ENCODE measurements around the gene FOCAD.

Gene FOCAD

DNA sequence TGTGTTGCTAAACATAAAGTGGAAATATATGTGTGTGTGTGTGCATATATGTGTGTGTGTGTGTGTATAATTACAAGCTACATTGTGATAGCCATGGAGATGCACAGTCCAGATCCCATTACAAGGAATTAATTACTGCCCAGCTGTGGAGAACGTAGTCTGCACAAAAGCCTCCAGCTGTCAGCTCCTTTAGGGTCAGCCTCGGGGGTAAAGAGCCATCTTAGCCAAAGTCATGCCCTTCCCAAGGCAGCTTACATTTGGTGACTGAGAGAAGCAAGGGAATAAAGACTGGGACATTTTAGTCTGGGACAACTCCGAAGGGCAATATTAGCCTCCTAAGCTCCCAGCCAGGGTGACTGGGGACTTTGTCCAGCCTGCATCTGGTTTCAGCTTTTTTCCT lies 21.9 kb upstream of the FOCAD start (continued):
- TF ChIP-seq, protein P1, sequence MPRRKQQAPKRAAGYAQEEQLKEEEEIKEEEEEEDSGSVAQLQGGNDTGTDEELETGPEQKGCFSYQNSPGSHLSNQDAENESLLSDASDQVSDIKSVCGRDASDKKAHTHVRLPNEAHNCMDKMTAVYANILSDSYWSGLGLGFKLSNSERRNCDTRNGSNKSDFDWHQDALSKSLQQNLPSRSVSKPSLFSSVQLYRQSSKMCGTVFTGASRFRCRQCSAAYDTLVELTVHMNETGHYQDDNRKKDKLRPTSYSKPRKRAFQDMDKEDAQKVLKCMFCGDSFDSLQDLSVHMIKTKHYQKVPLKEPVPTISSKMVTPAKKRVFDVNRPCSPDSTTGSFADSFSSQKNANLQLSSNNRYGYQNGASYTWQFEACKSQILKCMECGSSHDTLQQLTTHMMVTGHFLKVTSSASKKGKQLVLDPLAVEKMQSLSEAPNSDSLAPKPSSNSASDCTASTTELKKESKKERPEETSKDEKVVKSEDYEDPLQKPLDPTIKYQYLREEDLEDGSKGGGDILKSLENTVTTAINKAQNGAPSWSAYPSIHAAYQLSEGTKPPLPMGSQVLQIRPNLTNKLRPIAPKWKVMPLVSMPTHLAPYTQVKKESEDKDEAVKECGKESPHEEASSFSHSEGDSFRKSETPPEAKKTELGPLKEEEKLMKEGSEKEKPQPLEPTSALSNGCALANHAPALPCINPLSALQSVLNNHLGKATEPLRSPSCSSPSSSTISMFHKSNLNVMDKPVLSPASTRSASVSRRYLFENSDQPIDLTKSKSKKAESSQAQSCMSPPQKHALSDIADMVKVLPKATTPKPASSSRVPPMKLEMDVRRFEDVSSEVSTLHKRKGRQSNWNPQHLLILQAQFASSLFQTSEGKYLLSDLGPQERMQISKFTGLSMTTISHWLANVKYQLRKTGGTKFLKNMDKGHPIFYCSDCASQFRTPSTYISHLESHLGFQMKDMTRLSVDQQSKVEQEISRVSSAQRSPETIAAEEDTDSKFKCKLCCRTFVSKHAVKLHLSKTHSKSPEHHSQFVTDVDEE (CRISPR knock-in tag; IDR thresholded peaks at IDR 0.05): no peak
- TF ChIP-seq ARNTL (CRISPR knock-in tag; IDR thresholded peaks at IDR 0.05; ENCODE audit: borderline replicate concordance, low read depth): no peak
- TF ChIP-seq ZNF8 (CRISPR knock-in tag; IDR thresholded peaks at IDR 0.05): no peak
- no peak for TF ChIP-seq ISL1 (CRISPR knock-in tag; IDR thresholded peaks at IDR 0.05)
- TF ChIP-seq ESRRG (CRISPR knock-in tag; IDR thresholded peaks at IDR 0.05): no peak

DNA sequence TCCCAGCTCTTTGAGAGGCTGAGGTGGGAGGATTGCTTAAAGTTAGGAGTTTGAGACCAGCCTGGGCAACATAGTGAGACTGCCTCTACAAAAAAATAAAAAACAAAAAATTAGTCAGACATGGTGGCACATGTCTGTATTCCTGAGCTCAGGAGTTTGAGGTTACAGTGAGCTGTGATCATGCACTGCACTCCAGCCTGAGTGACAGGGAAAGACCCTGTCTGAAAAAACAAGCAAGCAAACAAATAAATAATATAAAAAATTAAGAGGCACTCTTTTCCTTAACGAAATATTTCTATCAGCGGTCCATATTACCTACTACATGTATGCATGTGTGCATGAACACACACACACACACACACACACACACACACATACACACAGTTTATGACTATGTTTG lies 20.9 kb upstream of the FOCAD start:
- no peak for TF ChIP-seq ZNF565 (CRISPR knock-in tag; conservative IDR thresholded peaks at IDR 0.05; ENCODE audit: low read depth)
- no peak for TF ChIP-seq ZC3H10 (CRISPR knock-in tag; IDR thresholded peaks at IDR 0.05)
- no peak for TF ChIP-seq ESRRG (CRISPR knock-in tag; IDR thresholded peaks at IDR 0.05)
- TF ChIP-seq BACH2 (CRISPR knock-in tag; IDR thresholded peaks at IDR 0.05; ENCODE audit: borderline replicate concordance): no peak
- TF ChIP-seq, protein P2, sequence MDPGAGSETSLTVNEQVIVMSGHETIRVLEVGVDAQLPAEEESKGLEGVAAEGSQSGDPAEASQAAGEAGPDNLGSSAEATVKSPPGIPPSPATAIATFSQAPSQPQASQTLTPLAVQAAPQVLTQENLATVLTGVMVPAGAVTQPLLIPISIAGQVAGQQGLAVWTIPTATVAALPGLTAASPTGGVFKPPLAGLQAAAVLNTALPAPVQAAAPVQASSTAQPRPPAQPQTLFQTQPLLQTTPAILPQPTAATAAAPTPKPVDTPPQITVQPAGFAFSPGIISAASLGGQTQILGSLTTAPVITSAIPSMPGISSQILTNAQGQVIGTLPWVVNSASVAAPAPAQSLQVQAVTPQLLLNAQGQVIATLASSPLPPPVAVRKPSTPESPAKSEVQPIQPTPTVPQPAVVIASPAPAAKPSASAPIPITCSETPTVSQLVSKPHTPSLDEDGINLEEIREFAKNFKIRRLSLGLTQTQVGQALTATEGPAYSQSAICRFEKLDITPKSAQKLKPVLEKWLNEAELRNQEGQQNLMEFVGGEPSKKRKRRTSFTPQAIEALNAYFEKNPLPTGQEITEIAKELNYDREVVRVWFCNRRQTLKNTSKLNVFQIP (CRISPR knock-in tag; IDR thresholded peaks at IDR 0.05; ENCODE audit: borderline replicate concordance, low read depth): no peak
- TF ChIP-seq, protein P1 (CRISPR knock-in tag; IDR thresholded peaks at IDR 0.05): no peak
- TF ChIP-seq, protein P3, sequence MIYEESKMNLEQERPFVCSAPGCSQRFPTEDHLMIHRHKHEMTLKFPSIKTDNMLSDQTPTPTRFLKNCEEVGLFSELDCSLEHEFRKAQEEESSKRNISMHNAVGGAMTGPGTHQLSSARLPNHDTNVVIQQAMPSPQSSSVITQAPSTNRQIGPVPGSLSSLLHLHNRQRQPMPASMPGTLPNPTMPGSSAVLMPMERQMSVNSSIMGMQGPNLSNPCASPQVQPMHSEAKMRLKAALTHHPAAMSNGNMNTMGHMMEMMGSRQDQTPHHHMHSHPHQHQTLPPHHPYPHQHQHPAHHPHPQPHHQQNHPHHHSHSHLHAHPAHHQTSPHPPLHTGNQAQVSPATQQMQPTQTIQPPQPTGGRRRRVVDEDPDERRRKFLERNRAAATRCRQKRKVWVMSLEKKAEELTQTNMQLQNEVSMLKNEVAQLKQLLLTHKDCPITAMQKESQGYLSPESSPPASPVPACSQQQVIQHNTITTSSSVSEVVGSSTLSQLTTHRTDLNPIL (CRISPR knock-in tag; IDR thresholded peaks at IDR 0.05; ENCODE audit: low read depth): no peak
- TF ChIP-seq, protein P4, sequence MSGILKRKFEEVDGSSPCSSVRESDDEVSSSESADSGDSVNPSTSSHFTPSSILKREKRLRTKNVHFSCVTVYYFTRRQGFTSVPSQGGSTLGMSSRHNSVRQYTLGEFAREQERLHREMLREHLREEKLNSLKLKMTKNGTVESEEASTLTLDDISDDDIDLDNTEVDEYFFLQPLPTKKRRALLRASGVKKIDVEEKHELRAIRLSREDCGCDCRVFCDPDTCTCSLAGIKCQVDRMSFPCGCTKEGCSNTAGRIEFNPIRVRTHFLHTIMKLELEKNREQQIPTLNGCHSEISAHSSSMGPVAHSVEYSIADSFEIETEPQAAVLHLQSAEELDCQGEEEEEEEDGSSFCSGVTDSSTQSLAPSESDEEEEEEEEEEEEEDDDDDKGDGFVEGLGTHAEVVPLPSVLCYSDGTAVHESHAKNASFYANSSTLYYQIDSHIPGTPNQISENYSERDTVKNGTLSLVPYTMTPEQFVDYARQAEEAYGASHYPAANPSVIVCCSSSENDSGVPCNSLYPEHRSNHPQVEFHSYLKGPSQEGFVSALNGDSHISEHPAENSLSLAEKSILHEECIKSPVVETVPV (CRISPR knock-in tag; IDR thresholded peaks at IDR 0.05): no peak
- no peak for TF ChIP-seq TOX (CRISPR knock-in tag; IDR thresholded peaks at IDR 0.05; ENCODE audit: borderline replicate concordance)
- TF ChIP-seq TCF4 (CRISPR knock-in tag; IDR thresholded peaks at IDR 0.05; ENCODE audit: borderline replicate concordance): no peak
- no peak for TF ChIP-seq PPARA (CRISPR knock-in tag; IDR thresholded peaks at IDR 0.05; ENCODE audit: borderline replicate concordance)
- TF ChIP-seq OSR1 (CRISPR knock-in tag; IDR thresholded peaks at IDR 0.05): no peak
- ATAC-seq: no peak

DNA sequence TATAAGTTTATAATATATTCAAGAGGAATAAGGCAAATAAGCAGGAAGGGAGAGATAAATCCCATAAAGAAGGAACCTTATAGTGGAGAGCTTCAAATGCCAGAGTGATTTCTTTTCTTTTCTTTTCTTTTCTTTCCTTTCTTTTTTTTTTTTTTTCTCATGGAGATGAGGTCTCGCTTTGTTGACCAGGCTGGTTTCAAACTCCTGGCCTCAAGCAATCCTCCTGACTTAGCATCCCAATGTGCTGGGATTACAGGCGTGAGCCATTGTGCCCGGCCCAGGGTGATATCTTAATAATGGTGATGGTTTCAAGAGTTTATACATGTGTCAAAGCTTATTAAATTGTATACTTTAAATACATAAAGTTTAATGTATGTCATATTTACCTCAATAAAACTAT lies 19.6 kb upstream of the FOCAD start:
- no peak for ATAC-seq
- no peak for TF ChIP-seq PPARA (CRISPR knock-in tag; IDR thresholded peaks at IDR 0.05; ENCODE audit: borderline replicate concordance)
- TF ChIP-seq ZNF8 (CRISPR knock-in tag; IDR thresholded peaks at IDR 0.05): no peak
- TF ChIP-seq TCF4 (CRISPR knock-in tag; IDR thresholded peaks at IDR 0.05; ENCODE audit: borderline replicate concordance): no peak
- TF ChIP-seq, protein P1 (CRISPR knock-in tag; IDR thresholded peaks at IDR 0.05): no peak
- TF ChIP-seq ZFP30 (CRISPR knock-in tag; IDR thresholded peaks at IDR 0.05): no peak
- TF ChIP-seq ZNF70 (CRISPR knock-in tag; IDR thresholded peaks at IDR 0.05): no peak
- no peak for TF ChIP-seq ESRRG (CRISPR knock-in tag; IDR thresholded peaks at IDR 0.05)
- TF ChIP-seq RARB (CRISPR knock-in tag; IDR thresholded peaks at IDR 0.05): no peak
- TF ChIP-seq, protein P3 (CRISPR knock-in tag; IDR thresholded peaks at IDR 0.05; ENCODE audit: low read depth): no peak
- no peak for TF ChIP-seq SNAI2 (CRISPR knock-in tag; IDR thresholded peaks at IDR 0.05)
- no peak for TF ChIP-seq TOX (CRISPR knock-in tag; IDR thresholded peaks at IDR 0.05; ENCODE audit: borderline replicate concordance)
- no peak for TF ChIP-seq ISL1 (CRISPR knock-in tag; IDR thresholded peaks at IDR 0.05)
- TF ChIP-seq ARNTL (CRISPR knock-in tag; IDR thresholded peaks at IDR 0.05; ENCODE audit: borderline replicate concordance, low read depth): no peak
- TF ChIP-seq BACH2 (CRISPR knock-in tag; IDR thresholded peaks at IDR 0.05; ENCODE audit: borderline replicate concordance): no peak
- TF ChIP-seq ZNF565 (CRISPR knock-in tag; conservative IDR thresholded peaks at IDR 0.05; ENCODE audit: low read depth): no peak
- TF ChIP-seq CSDC2 (CRISPR knock-in tag; IDR thresholded peaks at IDR 0.05): no peak
- no peak for TF ChIP-seq ZC3H10 (CRISPR knock-in tag; IDR thresholded peaks at IDR 0.05)

Measured in SK-N-SH treated with all-trans-retinoic acid at 6 μM for 48 hours (cell line).